ENCODE results near the gene NUDT19.
"Not testable (repeated sequence)": the region's sequence is repeated elsewhere in the genome, so short reads cannot be mapped to it uniquely, and the experiment has no call there.

NUDT19 gene

GRCh38 chr19:32691291-32691951 is at the start of gene NUDT19:
TSS of gene NUDT19 (plus strand) at chr19:32691821. CDS start at chr19:32691961, 140 bp downstream.
- DNase-seq (ENCODE audit: low read depth in 2 of 2) = peak; percentile 53 to 71

- peak; percentile 15 to 34 for DNase-seq (ENCODE audit: low read depth in 2 of 2)
Observed at GRCh38 chr19:32642771-32643170, 48.9 kb upstream of the NUDT19 start.

GRCh38 chr19:32646556-32646955 is 45.1 kb upstream of the NUDT19 start:
- no peak for DNase-seq (ENCODE audit: low read depth in 2 of 2)

- no peak for DNase-seq (ENCODE audit: low read depth in 2 of 2)
Observed at GRCh38 chr19:32647361-32647760, 44.3 kb upstream of the NUDT19 start.

DNA sequence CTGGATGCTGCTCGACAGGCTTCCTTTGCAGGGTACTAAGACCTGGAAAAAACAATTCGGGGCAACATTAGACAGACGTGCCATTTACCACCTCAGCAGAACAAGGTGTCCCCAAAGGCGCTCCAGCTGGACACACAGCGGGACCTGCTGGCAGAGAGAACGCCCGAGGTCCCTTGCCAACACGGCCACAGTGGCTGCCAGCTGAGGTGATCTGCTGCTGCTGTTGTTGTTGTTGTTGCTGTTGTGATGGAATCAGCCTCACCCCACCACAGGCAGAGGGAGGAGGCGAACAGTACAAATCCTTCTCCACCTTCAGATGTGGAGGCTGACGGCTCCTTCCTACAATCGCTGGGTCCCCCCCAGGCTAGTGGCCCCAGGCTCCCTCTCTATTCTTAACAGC is 41.9 kb upstream of the NUDT19 start:
- DNase-seq (ENCODE audit: low read depth in 2 of 2) = no peak

DNA sequence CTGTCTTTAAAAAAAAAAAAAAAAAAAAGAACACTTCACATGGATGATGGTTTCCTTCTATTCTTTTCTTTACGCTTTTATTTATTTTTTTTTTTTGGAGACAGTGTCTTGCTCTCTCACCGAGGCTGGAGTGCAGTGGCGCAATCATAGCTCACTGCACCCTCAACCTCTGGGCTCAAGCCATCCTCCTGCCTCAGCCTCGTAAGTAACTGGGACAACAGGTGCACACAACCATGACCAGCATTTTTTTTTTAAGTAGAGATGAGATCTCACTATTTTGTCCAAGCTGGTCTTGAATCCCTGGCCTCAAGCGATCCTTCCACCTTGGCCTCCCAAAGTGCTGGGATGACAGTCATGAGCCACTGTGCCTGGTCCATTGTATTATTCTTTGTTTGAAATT is 41.0 kb upstream of the NUDT19 start:
- DNase-seq (ENCODE audit: low read depth in 2 of 2) = no peak

GRCh38 chr19:32651729-32652140 is 39.9 kb upstream of the NUDT19 start:
- no peak for DNase-seq (ENCODE audit: low read depth in 2 of 2)

- not testable (repeated sequence) for DNase-seq (ENCODE audit: low read depth in 2 of 2)
Observed at GRCh38 chr19:32652331-32652730, 39.3 kb upstream of the NUDT19 start.

DNA sequence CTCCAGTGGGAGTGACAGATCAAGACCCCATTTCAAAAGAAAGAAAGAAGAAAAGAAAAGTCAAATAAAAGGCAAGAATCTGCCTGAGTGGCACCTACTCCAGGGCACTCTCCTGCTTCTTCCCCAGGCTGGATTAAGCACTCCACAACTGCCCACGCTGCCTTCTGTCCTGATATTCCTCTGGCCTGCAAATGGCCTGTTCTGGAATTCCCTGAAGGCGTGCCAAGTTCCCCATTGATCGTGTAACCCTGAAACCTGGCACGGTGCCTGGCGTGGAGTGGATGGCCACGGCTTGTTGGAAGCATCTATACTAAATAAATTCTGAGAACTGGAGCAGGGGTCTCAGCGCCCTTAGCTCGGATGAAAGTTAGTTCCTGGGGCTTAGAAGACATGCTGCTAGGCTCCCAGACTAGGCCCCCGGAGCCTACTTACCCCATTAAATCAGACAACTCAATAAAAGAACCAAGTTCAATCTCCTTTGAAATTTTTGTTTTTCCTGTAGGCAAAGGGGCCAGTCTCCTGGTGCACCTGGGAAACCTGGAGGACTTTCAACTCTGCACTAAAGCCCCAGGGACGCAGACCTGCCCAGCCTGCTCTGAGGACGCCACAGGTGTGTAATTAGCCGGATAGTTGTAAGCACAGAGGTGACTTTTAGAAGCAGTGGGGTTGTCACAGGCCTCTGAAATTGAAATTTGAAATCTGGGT is 38.6 kb upstream of the NUDT19 start:
- DNase-seq (ENCODE audit: low read depth in 2 of 2) = no peak

- no peak for DNase-seq (ENCODE audit: low read depth in 2 of 2)
Observed at GRCh38 chr19:32653599-32653915, 38.1 kb upstream of the NUDT19 start.

GRCh38 chr19:32656379-32656778 is 35.2 kb upstream of the NUDT19 start:
- not testable (repeated sequence) for DNase-seq (ENCODE audit: low read depth in 2 of 2)

GRCh38 chr19:32658075-32658474 is 33.5 kb upstream of the NUDT19 start:
- no peak for DNase-seq (ENCODE audit: low read depth in 2 of 2)

DNA sequence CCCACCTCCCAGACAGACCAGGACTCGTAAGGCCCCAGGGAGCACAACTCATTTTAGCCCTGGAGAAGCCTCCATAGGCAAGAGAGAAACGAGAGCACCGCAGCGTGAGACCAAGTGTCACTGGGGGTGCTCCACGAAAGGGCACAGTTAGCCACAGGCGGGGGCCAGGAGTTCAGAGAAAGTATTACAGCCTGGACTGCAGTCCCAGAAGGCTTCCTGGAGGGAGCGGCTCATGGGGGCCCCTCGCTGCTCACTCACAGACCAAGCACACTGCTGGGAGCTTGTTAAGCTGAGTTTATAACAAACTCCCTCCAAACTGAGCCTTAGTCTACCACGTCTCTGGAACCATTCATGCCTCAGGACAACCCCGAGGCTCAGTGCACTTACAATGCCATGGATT is 33.1 kb upstream of the NUDT19 start:
- no peak for DNase-seq (ENCODE audit: low read depth in 2 of 2)

GRCh38 chr19:32661318-32661717 is 30.3 kb upstream of the NUDT19 start:
- DNase-seq (ENCODE audit: low read depth in 2 of 2) = no peak

DNA sequence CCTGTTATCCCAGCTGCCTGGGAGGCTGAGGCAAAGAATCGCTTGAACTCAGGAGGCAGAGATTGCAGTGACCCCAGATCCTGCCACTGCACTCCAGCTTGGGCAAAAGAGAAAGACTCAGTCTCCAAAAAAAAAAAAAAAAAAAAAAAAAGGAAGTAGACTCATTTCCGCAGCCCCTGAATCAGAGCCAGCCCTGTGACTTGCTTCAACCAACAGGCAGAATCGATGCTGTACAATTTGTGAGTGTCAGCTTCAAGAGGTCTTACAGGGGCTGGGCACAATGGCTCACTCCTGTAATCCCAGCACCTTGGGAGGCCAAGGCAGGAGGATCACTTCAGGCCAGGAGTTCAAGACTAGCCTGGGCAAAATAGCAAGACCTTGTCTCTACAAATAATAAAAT is 29.4 kb upstream of the NUDT19 start:
- DNase-seq (ENCODE audit: low read depth in 2 of 2) = no peak

GRCh38 chr19:32666084-32666483 is 25.5 kb upstream of the NUDT19 start:
- DNase-seq (ENCODE audit: low read depth in 2 of 2) = no peak

DNA sequence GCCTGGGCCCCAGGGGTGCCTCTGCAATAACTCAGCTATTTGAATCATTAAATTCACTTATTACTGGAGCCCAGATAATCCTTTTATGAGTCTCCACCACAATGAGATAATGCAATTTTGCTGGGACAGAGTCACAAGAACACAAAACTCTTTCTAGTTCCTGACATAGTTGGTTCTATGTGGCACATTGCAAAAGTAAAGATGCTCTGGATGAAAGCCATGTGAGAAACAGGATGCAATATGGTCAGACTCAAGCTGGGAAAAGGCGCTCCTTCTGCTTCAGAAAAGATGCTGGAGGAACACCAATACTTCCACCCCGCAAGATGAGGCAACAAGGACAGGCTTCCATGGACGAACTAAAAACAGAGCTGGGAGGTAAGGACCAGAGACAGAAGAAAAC is 22.3 kb upstream of the NUDT19 start:
- no peak for DNase-seq (ENCODE audit: low read depth in 2 of 2)

GRCh38 chr19:32671883-32672593 is 19.6 kb upstream of the NUDT19 start:
- no peak for DNase-seq (ENCODE audit: low read depth in 2 of 2)

DNA sequence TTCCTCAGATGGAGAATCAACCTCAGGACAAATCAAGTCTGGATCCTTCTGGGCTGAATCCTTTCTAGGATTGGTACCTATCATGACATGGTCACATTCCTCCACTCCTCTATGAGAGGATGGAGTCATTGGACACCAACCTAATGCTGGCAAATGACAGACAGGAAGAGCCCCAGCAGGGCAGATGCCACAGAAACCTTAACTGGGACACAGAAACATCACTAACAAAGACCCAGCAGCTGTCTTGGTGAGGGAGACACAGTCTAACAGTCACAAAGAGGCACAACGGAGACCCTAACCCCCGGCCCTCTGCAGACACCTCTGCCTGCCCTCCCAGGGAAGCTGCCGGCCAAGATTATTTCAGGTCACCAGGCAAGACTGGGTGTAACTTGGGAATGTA is 18.8 kb upstream of the NUDT19 start:
- no peak for DNase-seq (ENCODE audit: low read depth in 2 of 2)

- DNase-seq (ENCODE audit: low read depth in 2 of 2) = no peak
Observed at GRCh38 chr19:32673573-32673972, 18.0 kb upstream of the NUDT19 start.

DNA sequence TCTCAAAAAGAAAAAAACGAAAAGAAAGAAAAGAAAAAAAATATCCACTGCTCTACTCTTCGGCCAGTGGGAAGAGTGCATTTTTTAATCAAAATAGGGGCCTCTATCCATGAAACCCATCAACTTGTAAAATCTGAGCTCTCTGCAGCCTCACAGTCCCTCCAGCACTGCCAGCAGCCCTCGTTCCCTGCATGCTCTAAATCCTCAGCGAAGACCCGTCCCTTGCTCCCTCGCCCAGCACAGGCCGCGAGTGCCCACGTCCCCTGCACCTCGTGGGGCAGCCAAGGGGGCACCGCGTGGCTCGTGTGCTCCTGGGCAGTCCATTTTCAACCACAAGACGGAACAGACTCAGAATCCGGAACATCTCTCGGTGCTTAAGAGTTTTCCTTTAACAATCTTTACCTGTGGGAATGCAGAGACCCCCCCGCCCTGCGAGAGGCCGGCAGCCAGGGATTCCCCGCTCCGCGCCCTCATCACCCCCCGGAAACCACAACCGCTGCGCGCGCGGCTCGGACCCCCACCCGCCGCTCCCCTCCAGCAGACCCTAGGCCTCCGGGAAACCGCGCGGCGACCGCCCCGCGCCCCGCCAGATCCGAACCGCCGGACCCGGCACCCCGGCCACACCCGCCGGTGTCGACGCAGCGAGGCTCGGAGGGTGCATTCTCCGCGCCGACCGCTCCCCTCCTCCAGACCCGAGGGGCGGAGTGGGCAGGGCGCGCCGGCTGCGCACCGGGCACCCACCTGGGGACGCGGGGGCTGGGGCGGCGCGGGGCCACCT is 17.3 kb upstream of the NUDT19 start:
- DNase-seq (ENCODE audit: low read depth in 2 of 2) = no peak
